Fibroblast of lung (primary cell): ENCODE data around the gene RGS19. TPM values are rescaled to one million over a fixed set of nuclear protein-coding genes. Genes with fewer than 3 reads are reported as not detected.

Experiments
- DNase-seq, 2 donors: peaks; one replicate each; pipeline versions ENCODE4 v3.0.0 to v3.0.0-alpha.2; 2010; ENCODE audit warnings: low read depth in 2 of 2
- H2AFZ ChIP-seq: 2 replicates; pipeline ENCODE4 v1.5.1; 2012; ENCODE audit warnings: low read length, control low read depth, inconsistent platforms
- H3K27ac ChIP-seq: 2 replicates; pipeline ENCODE4 v1.5.1; 2011; ENCODE audit warnings: low read length, control low read depth; ENCODE audit not compliant: insufficient read depth
- H3K27me3 ChIP-seq: 2 replicates; pipeline ENCODE4 v1.5.1; 2011; ENCODE audit warnings: mild to moderate bottlenecking, low read length; ENCODE audit not compliant: control insufficient read depth, insufficient read depth
- H3K36me3 ChIP-seq: 2 replicates; pipeline ENCODE4 v1.5.1; 2011; ENCODE audit warnings: low read length; ENCODE audit not compliant: control insufficient read depth, insufficient read depth
- H3K4me1 ChIP-seq: 2 replicates; pipeline ENCODE4 v1.5.1; 2011; ENCODE audit warnings: low read length; ENCODE audit not compliant: control insufficient read depth, insufficient read depth; ENCODE audit errors: extremely low read depth
- H3K4me2 ChIP-seq: 2 replicates; pipeline ENCODE4 v1.5.1; 2011; ENCODE audit warnings: low read length, control low read depth; ENCODE audit not compliant: insufficient read depth; ENCODE audit errors: extremely low read depth
- H3K4me3 ChIP-seq, 4 experiments: fragments of 200-600 bp in 1 of 4; sonication (generic) in 1 of 4; replicated peaks in 1 of 4; 2 replicates each; pipeline ENCODE4 v1.5.1; 2011 to 2016; ENCODE audit warnings: low read length in 4 of 4, low read depth in 3 of 4, mild to moderate bottlenecking in 3 of 4, control low read depth in 2 of 4, inconsistent platforms in 1 of 4, mixed read lengths in 1 of 4; ENCODE audit not compliant: insufficient read depth in 1 of 4; ENCODE audit errors: control extremely low read depth in 1 of 4
- H3K79me2 ChIP-seq: 2 replicates; pipeline ENCODE4 v1.5.1; 2012; ENCODE audit warnings: mild to moderate bottlenecking, low read length, inconsistent platforms; ENCODE audit not compliant: control insufficient read depth, insufficient read depth
- H3K9ac ChIP-seq: 2 replicates; pipeline ENCODE4 v1.5.1; 2011; ENCODE audit warnings: mild to moderate bottlenecking, low read length, control low read depth; ENCODE audit not compliant: insufficient read depth
- H3K9me3 ChIP-seq: 2 replicates; pipeline ENCODE4 v1.5.1; 2012; ENCODE audit warnings: low read depth, low read length; ENCODE audit not compliant: control insufficient read depth, insufficient read depth
- H4K20me1 ChIP-seq: 2 replicates; pipeline ENCODE4 v1.5.1; 2011; ENCODE audit warnings: low read length; ENCODE audit not compliant: control insufficient read depth, insufficient read depth; ENCODE audit errors: extremely low read depth
- CTCF ChIP-seq, 2 donors: IDR thresholded peaks in 1 of 2; conservative IDR thresholded peaks in 1 of 2; 1 replicate in 1 of 2; 2 replicates in 1 of 2; pipeline ENCODE4 v1.5.1; 2011 to 2012; ENCODE audit warnings: low read length in 2 of 2, control low read depth in 1 of 2, inconsistent platforms in 1 of 2, low read depth in 1 of 2, mild to moderate bottlenecking in 1 of 2
- EZH2 ChIP-seq: IDR thresholded peaks from 2 replicates; pipeline ENCODE4 v1.5.1; 2012; ENCODE audit warnings: low read length, control low read depth, mild to moderate bottlenecking; ENCODE audit errors: missing control alignments
- polyA plus RNA-seq, 2 donors: library from polyadenylated mRNA; depleted of rRNA in 1 of 2; stranded (reverse) in 1 of 2; unstranded in 1 of 2; fragments of >200 nt; gene quantifications; 2 replicates each; pipeline ENCODE4 v1.2.1, GENCODE V29; 2011 to 2012; ENCODE audit warnings: missing spikeins in 1 of 2
- total RNA-seq: library from RNA; depleted of rRNA; stranded (reverse); fragments of >200 nt; gene quantifications from 2 replicates; pipeline ENCODE4 v1.2.1, GENCODE V29; 2014

The RGS19 gene
- total and polyA plus RNA-seq, 2 donors (not counting 1 experiment from before 2014, with no cell fraction given), result 5.8 to 9.1 TPM

- Histone ChIP-seq H4K20me1 (no peaks in the 10 kb centered on the region), H3K27ac (no peak overlapping the region), H3K4me2 (no peak overlapping the region), H3K9ac (no peak overlapping the region), H3K4me1 (no peaks in the 10 kb centered on the region), H3K9me3 (no peaks in the 10 kb centered on the region), H3K27me3 (peaks cover 11% of the 10 kb centered on the region), H3K79me2 (no peaks in the 10 kb centered on the region), H3K36me3 (no peaks in the 10 kb centered on the region), H2AFZ (no peak overlapping the region), H3K4me3 (no peak overlapping the region)
- no peak for DNase-seq
- TF ChIP-seq CTCF (conservative IDR thresholded peaks at IDR 0.05 in 1 of 2, IDR thresholded peaks at IDR 0.05 in 1 of 2; ENCODE audit: low read depth in 1 of 2, low read length in 2 of 2), result no peak
- TF ChIP-seq EZH2, result peak; percentile 43
Measured at GRCh38 chr20:64050261-64051032, 28.9 kb downstream of the RGS19 start.

- Histone ChIP-seq H3K4me2 (no peak overlapping the region), H3K36me3 (no peaks in the 10 kb centered on the region), H3K4me3 (no peak overlapping the region), H3K27ac (no peak overlapping the region), H3K9me3 (no peaks in the 10 kb centered on the region), H2AFZ (no peak overlapping the region), H4K20me1 (no peaks in the 10 kb centered on the region), H3K4me1 (no peaks in the 10 kb centered on the region), H3K27me3 (peaks cover 11% of the 10 kb centered on the region), H3K9ac (no peak overlapping the region), H3K79me2 (no peaks in the 10 kb centered on the region)
- DNase-seq, result no peak
- TF ChIP-seq CTCF (conservative IDR thresholded peaks at IDR 0.05 in 1 of 2, IDR thresholded peaks at IDR 0.05 in 1 of 2; ENCODE audit: low read depth in 1 of 2, low read length in 2 of 2) (no peak), EZH2 (peak; percentile 77)
Measured at GRCh38 chr20:64049878-64050260, 29.4 kb downstream of the RGS19 start.

GRCh38 chr20:64049060-64049877 is 30.0 kb downstream of the RGS19 start, which contains the start of gene SOX18:
Gene SOX18, minus strand, starts transcription at chr20:64049639. Its CDS starts 123 bp downstream, at chr20:64049516.
- no peak within 1 kb of the TSS for H3K9ac ChIP-seq
- H3K4me1 ChIP-seq, result no peaks in the 10 kb centered on the region
- no peaks in the 10 kb centered on the region for H3K9me3 ChIP-seq
- H3K36me3 ChIP-seq, result no peaks in the 10 kb centered on the region
- no peak within 1 kb of the TSS for H3K4me2 ChIP-seq
- no peaks in the 10 kb centered on the region for H4K20me1 ChIP-seq
- peaks cover 11% of the 10 kb centered on the region for H3K27me3 ChIP-seq
- H3K27ac ChIP-seq, result no peak within 1 kb of the TSS
- TF ChIP-seq EZH2, result peak; percentile 14
- TF ChIP-seq CTCF (conservative IDR thresholded peaks at IDR 0.05 in 1 of 2, IDR thresholded peaks at IDR 0.05 in 1 of 2; ENCODE audit: low read depth in 1 of 2, low read length in 2 of 2), result no peak
- H2AFZ ChIP-seq, result no peak within 1 kb of the TSS
- peak; percentile 26 to 36 for DNase-seq
- no peaks in the 10 kb centered on the region for H3K79me2 ChIP-seq
- H3K4me3 ChIP-seq, result no peak within 1 kb of the TSS
